ENCODE data around the gene WDR90. TPM values are rescaled to one million over a fixed set of nuclear protein-coding genes. Genes with fewer than 3 reads are reported as not detected.

WDR90 gene
- total RNA-seq, 1 donor from 2014 or later = 77.2 TPM

GRCh38 chr16:702341-702740 lies 53.2 kb downstream of the WDR90 start:
- H3K27me3 Mint-ChIP-seq (ENCODE audit: low read depth) = peaks cover 22% of the 10 kb centered on the region
- no peaks in the 10 kb centered on the region for H3K4me1 Mint-ChIP-seq (ENCODE audit: low read depth)
- H3K4me3 Mint-ChIP-seq (ENCODE audit: low read depth) = no peak overlapping the region
- DNase-seq (ENCODE audit: low spot score) = no peak
- intact Hi-C loops (cut with micrococcal nuclease) = no loop called here
- H3K27ac Mint-ChIP-seq = no peak overlapping the region
- no peaks in the 10 kb centered on the region for H3K9me3 Mint-ChIP-seq
- no peaks in the 10 kb centered on the region for H3K36me3 Mint-ChIP-seq (ENCODE audit: low read depth)

DNA sequence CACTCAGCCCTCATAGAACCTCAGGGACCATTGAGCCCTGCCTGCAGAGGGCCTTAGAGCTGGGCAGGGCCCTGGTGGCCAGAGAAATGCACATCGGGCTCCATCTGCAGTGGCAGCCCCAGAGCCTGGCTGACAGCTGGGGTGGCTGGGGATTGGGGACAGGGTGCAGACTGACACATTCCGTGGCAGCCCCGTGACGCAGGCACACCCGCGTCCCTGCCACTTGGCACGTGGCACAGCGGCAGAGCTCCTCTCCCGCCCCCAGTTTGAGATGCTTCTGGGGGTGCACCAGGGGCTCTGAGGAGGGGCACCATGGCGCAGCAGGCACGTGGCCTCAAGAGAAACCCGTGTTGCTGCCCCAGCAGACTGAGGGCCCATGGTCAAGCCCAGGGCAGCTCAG lies 54.2 kb downstream of the WDR90 start:
- no peaks in the 10 kb centered on the region for H3K4me1 Mint-ChIP-seq (ENCODE audit: low read depth)
- no peak overlapping the region for H3K4me3 Mint-ChIP-seq (ENCODE audit: low read depth)
- H3K36me3 Mint-ChIP-seq (ENCODE audit: low read depth) = no peaks in the 10 kb centered on the region
- intact Hi-C loops (cut with micrococcal nuclease) = no loop called here
- peaks cover 30% of the 10 kb centered on the region for H3K27me3 Mint-ChIP-seq (ENCODE audit: low read depth)
- no peak overlapping the region for H3K27ac Mint-ChIP-seq
- no peaks in the 10 kb centered on the region for H3K9me3 Mint-ChIP-seq
- no peak for DNase-seq (ENCODE audit: low spot score)

GRCh38 chr16:704047-704446 lies 54.9 kb downstream of the WDR90 start:
- intact Hi-C loops (cut with micrococcal nuclease) = no loop called here
- H3K36me3 Mint-ChIP-seq (ENCODE audit: low read depth) = no peaks in the 10 kb centered on the region
- no peaks in the 10 kb centered on the region for H3K9me3 Mint-ChIP-seq
- H3K4me3 Mint-ChIP-seq (ENCODE audit: low read depth) = no peak overlapping the region
- no peak for DNase-seq (ENCODE audit: low spot score)
- H3K4me1 Mint-ChIP-seq (ENCODE audit: low read depth) = no peaks in the 10 kb centered on the region
- H3K27ac Mint-ChIP-seq = no peak overlapping the region
- H3K27me3 Mint-ChIP-seq (ENCODE audit: low read depth) = peaks cover 35% of the 10 kb centered on the region

GRCh38 chr16:704552-705380 lies 55.6 kb downstream of the WDR90 start:
- Mint-ChIP-seq H3K27ac (no peak overlapping the region), H3K4me1 (ENCODE audit: low read depth) (no peaks in the 10 kb centered on the region), H3K27me3 (ENCODE audit: low read depth) (peaks cover 35% of the 10 kb centered on the region), H3K9me3 (no peaks in the 10 kb centered on the region), H3K4me3 (ENCODE audit: low read depth) (no peak overlapping the region), H3K36me3 (ENCODE audit: low read depth) (no peaks in the 10 kb centered on the region)
- no peak for DNase-seq (ENCODE audit: low spot score)
- intact Hi-C loops (cut with micrococcal nuclease) = no loop called here

DNA sequence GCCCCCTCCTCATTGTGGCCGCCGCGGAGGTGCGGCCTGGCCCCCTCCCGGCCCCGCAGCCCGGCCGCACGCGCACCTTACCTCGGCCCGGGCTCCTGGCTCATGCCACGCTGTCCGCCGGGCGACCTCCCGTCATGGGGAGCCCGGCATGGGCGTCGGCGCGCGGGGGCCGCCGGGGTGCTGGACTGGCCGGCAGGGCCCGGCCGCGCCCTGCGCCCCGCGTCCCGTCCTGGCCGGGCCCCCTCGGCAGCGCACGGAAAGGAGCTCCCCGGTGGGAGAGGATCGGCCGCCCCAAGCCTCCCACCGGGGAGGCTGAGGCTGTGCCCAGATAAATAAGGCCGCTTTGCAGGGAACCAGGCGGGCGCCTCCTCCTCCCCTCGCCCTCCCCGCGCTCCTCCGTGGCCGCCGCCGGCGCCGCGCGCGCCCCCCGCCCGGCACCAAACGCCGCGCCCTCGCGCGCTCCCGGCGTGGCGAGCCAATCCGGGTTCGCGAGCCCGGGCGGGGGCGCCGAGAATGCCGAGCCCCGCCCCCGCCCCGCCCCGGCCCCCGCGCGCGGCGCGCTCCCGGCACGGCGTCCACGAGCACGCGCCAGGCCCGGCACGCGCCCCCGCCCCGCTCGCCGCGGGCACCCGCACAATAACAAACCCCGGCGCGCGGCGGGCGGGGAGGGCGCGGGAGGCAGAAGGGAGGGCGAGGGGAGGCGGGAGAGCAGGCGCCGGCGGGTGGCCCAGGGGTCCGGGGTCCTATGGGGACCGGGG lies 56.4 kb downstream of the WDR90 start, which contains the start of gene FBXL16:
FBXL16 (minus strand) TSS at position 371 of the 758 bp plus-strand sequence. CDS start 8,396 bp downstream, outside the sequence.
- Mint-ChIP-seq H3K9me3 (no peaks in the 10 kb centered on the region), H3K4me1 (ENCODE audit: low read depth) (no peaks in the 10 kb centered on the region), H3K36me3 (ENCODE audit: low read depth) (no peaks in the 10 kb centered on the region), H3K27me3 (ENCODE audit: low read depth) (peaks cover 35% of the 10 kb centered on the region), H3K4me3 (ENCODE audit: low read depth) (no peak within 1 kb of the TSS), H3K27ac (no peak within 1 kb of the TSS)
- intact Hi-C loops (cut with micrococcal nuclease) = no loop called here
- DNase-seq (ENCODE audit: low spot score) = no peak

DNA sequence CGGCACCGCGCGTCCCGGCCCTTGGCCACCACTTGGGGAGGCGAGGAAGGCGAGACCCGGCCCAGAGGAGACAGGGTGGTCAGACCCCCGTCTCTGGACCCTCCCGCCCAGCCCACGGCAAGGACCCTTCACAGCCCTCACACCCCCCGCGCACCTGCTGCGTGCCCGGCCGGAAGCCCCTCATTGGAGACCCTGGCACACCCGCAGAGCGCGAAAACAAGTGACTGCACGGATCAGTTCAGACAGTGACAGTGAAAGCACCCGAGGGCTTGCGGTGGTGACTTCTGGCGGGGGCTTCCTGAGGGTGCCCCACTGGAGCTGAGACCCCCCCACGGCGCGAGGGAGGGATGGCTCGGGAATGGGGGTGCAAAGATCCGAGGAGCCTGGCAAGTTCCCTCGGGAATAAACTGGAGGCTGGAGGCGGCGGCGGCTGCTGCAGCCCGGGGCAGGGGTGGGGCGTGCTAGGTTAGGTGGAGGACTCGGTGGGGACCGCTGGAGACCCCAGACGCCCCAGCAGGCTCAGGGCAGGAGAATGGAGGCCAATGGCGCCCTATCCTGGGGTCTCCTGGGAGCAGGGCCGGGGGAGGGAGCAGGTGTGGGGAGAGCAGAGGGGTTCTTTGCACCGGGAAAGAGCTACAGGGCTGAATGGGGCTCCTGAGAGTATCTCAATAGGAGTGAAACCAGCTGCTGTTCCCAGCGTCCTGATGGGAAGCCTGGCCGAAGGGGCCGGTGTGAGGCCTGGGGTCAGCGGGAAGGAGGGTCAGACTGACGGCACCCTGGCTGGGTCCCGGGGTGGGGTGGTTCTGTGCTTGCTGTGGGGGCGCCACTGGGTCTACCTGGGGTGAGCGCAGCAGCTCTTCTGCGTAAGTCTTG lies 57.3 kb downstream of the WDR90 start:
- H3K9me3 Mint-ChIP-seq = no peaks in the 10 kb centered on the region
- no peaks in the 10 kb centered on the region for H3K4me1 Mint-ChIP-seq (ENCODE audit: low read depth)
- H3K36me3 Mint-ChIP-seq (ENCODE audit: low read depth) = no peaks in the 10 kb centered on the region
- no peak overlapping the region for H3K4me3 Mint-ChIP-seq (ENCODE audit: low read depth)
- intact Hi-C loops (cut with micrococcal nuclease) = no loop called here
- H3K27me3 Mint-ChIP-seq (ENCODE audit: low read depth) = peaks cover 33% of the 10 kb centered on the region
- H3K27ac Mint-ChIP-seq = no peak overlapping the region
- DNase-seq (ENCODE audit: low spot score) = no peak

DNA sequence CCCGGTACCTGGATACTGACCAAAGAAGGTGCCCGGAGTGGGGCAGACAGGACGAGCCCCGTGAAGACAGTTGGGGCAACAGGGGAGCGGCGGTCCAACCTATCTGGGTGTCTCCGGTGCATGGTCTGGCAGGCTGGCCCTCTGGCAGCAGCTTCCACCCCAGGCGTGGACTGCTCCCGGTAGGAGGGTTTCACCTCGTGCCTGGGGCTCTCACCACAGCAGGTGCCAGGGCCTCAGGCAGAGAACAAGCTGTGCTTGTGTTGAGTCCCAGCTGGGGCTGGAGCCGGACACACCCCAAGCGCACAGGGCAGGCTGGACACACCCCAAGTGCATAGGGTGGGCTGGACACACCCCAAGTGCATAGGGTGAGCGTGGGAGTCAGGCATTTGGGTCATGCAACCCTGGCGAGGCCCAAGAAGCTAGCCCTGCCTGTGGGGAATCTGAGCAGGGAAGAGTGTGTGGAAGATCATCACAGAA lies 57.9 kb downstream of the WDR90 start:
- Mint-ChIP-seq H3K27ac (no peak overlapping the region), H3K4me3 (ENCODE audit: low read depth) (no peak overlapping the region), H3K36me3 (ENCODE audit: low read depth) (no peaks in the 10 kb centered on the region), H3K9me3 (no peaks in the 10 kb centered on the region), H3K4me1 (ENCODE audit: low read depth) (no peaks in the 10 kb centered on the region), H3K27me3 (ENCODE audit: low read depth) (peaks cover 28% of the 10 kb centered on the region)
- no peak for DNase-seq (ENCODE audit: low spot score)
- intact Hi-C loops (cut with micrococcal nuclease) = no loop called here

- no peak for DNase-seq (ENCODE audit: low spot score)
- Mint-ChIP-seq H3K9me3 (no peaks in the 10 kb centered on the region), H3K4me3 (ENCODE audit: low read depth) (no peak overlapping the region), H3K36me3 (ENCODE audit: low read depth) (no peaks in the 10 kb centered on the region), H3K27me3 (ENCODE audit: low read depth) (peaks cover 26% of the 10 kb centered on the region), H3K4me1 (ENCODE audit: low read depth) (peaks cover 2% of the 10 kb centered on the region), H3K27ac (no peak overlapping the region)
- intact Hi-C loops (cut with micrococcal nuclease) = no loop called here
Measured at GRCh38 chr16:708019-708418, 58.9 kb downstream of the WDR90 start.

DNA sequence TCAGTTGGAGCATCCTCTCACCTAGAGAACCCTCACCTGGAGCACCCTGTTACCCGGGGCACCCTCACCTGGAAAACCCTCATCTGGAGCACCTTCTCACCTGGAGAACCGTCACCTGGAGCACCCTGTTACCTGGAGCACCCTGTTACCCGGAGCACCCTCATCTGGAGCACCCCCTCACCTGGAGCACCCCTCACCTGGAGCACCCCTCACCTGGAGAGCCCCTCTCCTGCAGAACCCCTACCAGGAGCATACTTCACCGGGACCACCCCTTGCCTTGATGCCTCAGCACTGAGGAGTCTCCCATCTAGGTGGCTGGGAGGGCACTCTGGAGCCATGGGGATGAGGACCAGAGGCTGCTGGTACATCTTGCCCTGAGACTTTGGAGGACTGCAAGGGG lies 59.8 kb downstream of the WDR90 start:
- intact Hi-C loops (cut with micrococcal nuclease) = no loop called here
- H3K9me3 Mint-ChIP-seq = no peaks in the 10 kb centered on the region
- no peaks in the 10 kb centered on the region for H3K36me3 Mint-ChIP-seq (ENCODE audit: low read depth)
- H3K27ac Mint-ChIP-seq = no peak overlapping the region
- no peak for DNase-seq (ENCODE audit: low spot score)
- peaks cover 26% of the 10 kb centered on the region for H3K27me3 Mint-ChIP-seq (ENCODE audit: low read depth)
- peaks cover 2% of the 10 kb centered on the region for H3K4me1 Mint-ChIP-seq (ENCODE audit: low read depth)
- no peak overlapping the region for H3K4me3 Mint-ChIP-seq (ENCODE audit: low read depth)

GRCh38 chr16:709566-710499 lies 60.7 kb downstream of the WDR90 start:
- no peak for DNase-seq (ENCODE audit: low spot score)
- H3K27ac Mint-ChIP-seq = no peak overlapping the region
- intact Hi-C loops (cut with micrococcal nuclease) = no loop called here

GRCh38 chr16:710500-711075 lies 61.4 kb downstream of the WDR90 start:
- peaks cover 26% of the 10 kb centered on the region for H3K27me3 Mint-ChIP-seq (ENCODE audit: low read depth)
- peaks cover 2% of the 10 kb centered on the region for H3K4me1 Mint-ChIP-seq (ENCODE audit: low read depth)
- intact Hi-C loops (cut with micrococcal nuclease) = loop anchor here (1.0 kb wide), 1 partner anchor 75 kb away; no protein-coding TSS in a partner anchor
- H3K36me3 Mint-ChIP-seq (ENCODE audit: low read depth) = no peaks in the 10 kb centered on the region
- H3K4me3 Mint-ChIP-seq (ENCODE audit: low read depth) = no peak overlapping the region
- no peak for DNase-seq (ENCODE audit: low spot score)
- H3K27ac Mint-ChIP-seq = no peak overlapping the region
- H3K9me3 Mint-ChIP-seq = no peaks in the 10 kb centered on the region

More at GRCh38 chr16:709566-710499, 60.7 kb downstream of the WDR90 start:
- Mint-ChIP-seq H3K9me3 (no peaks in the 10 kb centered on the region), H3K27me3 (ENCODE audit: low read depth) (peaks cover 26% of the 10 kb centered on the region), H3K4me1 (ENCODE audit: low read depth) (peaks cover 2% of the 10 kb centered on the region), H3K36me3 (ENCODE audit: low read depth) (no peaks in the 10 kb centered on the region), H3K4me3 (ENCODE audit: low read depth) (no peak overlapping the region)

All from activated T-helper 2 cell treated with anti-CD3 and anti-CD28 coated beads, Interferon-gamma antibody, Interleukin-2, Interleukin-4, amounts not matched to agents 10 μg/mL and 5 μg/mL and 100 μg/mL, durations not matched to agents 14 hours and 24 hours and 36 hours (primary cell).